Measurements from ENCODE around the gene DLGAP4. TPM values are rescaled to one million over a fixed set of nuclear protein-coding genes. Genes with fewer than 3 reads are reported as not detected.

Gene DLGAP4
- total and polyA plus RNA-seq, 9 of the 15 experiments (the other 6 are each of a cell fraction or from before 2014, with no cell fraction given), result 0.31 to 34.1 (median 4.5) TPM

GRCh38 chr20:36311141-36311853 is 5.2 kb downstream of the DLGAP4 start:
- Histone ChIP-seq H2AFZ (ENCODE audit: low read depth, low read length) (no peak overlapping the region), H3K9ac (ENCODE audit: insufficient read depth in 1 of 2, low read depth in 2 of 2, low read length in 2 of 2) (no peak overlapping the region), H4K20me1 (replicated peaks; ENCODE audit: control insufficient read depth, insufficient read depth, low read length) (peaks cover 9% of the 10 kb centered on the region), H3K4me3 (no peak overlapping the region), H3K27me3 (ENCODE audit: control insufficient read depth in 2 of 2, insufficient read depth in 2 of 2, low read length in 2 of 2) (peaks cover 0 to 61% of the 10 kb centered on the region in 2 experiments; a peak in 4 of 5 replicates), H3K4me2 (ENCODE audit: insufficient read depth, low read length) (no peak overlapping the region), H3K79me2 (ENCODE audit: control insufficient read depth, insufficient read depth, low read length) (no peaks in the 10 kb centered on the region), H3K27ac (ENCODE audit: extremely low read depth, low read depth, low read length) (no peak overlapping the region), H3K4me1 (replicated peaks in 1 of 2; ENCODE audit: control insufficient read depth in 2 of 2, insufficient read depth in 2 of 2, low read length in 2 of 2) (peaks cover 0 to 19% of the 10 kb centered on the region in 2 experiments; a peak in 2 of 5 replicates), H3K36me3 (ENCODE audit: control insufficient read depth, insufficient read depth, low read length) (no peaks in the 10 kb centered on the region), H3K9me3 (replicated peaks; ENCODE audit: control insufficient read depth, insufficient read depth, low read depth, low read length) (no peaks in the 10 kb centered on the region), H3K9me1 (ENCODE audit: control insufficient read depth, insufficient read depth, low read length) (no peaks in the 10 kb centered on the region)
- no peak for TF ChIP-seq ESRRA (IDR thresholded peaks at IDR 0.05; ENCODE audit: borderline replicate concordance, low read depth)
- TF ChIP-seq CEBPB (tag; IDR thresholded peaks at IDR 0.05), result peak; percentile 85
- TF ChIP-seq, protein P1, sequence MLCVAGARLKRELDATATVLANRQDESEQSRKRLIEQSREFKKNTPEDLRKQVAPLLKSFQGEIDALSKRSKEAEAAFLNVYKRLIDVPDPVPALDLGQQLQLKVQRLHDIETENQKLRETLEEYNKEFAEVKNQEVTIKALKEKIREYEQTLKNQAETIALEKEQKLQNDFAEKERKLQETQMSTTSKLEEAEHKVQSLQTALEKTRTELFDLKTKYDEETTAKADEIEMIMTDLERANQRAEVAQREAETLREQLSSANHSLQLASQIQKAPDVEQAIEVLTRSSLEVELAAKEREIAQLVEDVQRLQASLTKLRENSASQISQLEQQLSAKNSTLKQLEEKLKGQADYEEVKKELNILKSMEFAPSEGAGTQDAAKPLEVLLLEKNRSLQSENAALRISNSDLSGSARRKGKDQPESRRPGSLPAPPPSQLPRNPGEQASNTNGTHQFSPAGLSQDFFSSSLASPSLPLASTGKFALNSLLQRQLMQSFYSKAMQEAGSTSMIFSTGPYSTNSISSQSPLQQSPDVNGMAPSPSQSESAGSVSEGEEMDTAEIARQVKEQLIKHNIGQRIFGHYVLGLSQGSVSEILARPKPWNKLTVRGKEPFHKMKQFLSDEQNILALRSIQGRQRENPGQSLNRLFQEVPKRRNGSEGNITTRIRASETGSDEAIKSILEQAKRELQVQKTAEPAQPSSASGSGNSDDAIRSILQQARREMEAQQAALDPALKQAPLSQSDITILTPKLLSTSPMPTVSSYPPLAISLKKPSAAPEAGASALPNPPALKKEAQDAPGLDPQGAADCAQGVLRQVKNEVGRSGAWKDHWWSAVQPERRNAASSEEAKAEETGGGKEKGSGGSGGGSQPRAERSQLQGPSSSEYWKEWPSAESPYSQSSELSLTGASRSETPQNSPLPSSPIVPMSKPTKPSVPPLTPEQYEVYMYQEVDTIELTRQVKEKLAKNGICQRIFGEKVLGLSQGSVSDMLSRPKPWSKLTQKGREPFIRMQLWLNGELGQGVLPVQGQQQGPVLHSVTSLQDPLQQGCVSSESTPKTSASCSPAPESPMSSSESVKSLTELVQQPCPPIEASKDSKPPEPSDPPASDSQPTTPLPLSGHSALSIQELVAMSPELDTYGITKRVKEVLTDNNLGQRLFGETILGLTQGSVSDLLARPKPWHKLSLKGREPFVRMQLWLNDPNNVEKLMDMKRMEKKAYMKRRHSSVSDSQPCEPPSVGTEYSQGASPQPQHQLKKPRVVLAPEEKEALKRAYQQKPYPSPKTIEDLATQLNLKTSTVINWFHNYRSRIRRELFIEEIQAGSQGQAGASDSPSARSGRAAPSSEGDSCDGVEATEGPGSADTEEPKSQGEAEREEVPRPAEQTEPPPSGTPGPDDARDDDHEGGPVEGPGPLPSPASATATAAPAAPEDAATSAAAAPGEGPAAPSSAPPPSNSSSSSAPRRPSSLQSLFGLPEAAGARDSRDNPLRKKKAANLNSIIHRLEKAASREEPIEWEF (CRISPR knock-in tag; IDR thresholded peaks at IDR 0.05), result no peak
- ChIA-PET POLR2A (no interaction called here), CTCF (ENCODE audit: low intra/inter-chr PET ratio) (no interaction called here)
- in situ Hi-C loops (cut with MboI), result no loop called here
- BruUV-seq (replicated peaks), result no TSS peak
- intact Hi-C loops (cut with micrococcal nuclease), result no loop called here
- no peak for ATAC-seq
- FAIRE-seq, result no peak
- 3% methylated on average over 16 of the region's 17 CpGs for WGBS (ENCODE audit: insufficient coverage, low coverage, missing lambda C conversion rate)
- DNase-seq (ENCODE audit: extremely low read depth in 1 of 4, low spot score in 3 of 4), result no peak

Measured in K562 (cell line).